ENCODE results near the gene FES.

GRCh38 chr15:90838544-90838943, 45.8 kb upstream of the FES start:
- TF ChIP-seq CEBPZ (IDR thresholded peaks at IDR 0.05; ENCODE audit: low read depth, low read length) (no peak), SIX5 (IDR thresholded peaks at IDR 0.05; ENCODE audit: low read depth, low read length, severe bottlenecking) (no peak), ZNF217 (IDR thresholded peaks at IDR 0.05) (no peak), CTCF (IDR thresholded peaks at IDR 0.05 in 2 of 3, conservative IDR thresholded peaks at IDR 0.05 in 1 of 3; ENCODE audit: control insufficient read depth in 2 of 3, extremely low read depth in 1 of 3, insufficient read depth in 1 of 3, low read depth in 3 of 3, low read length in 3 of 3) (no peak), RCOR1 (conservative IDR thresholded peaks at IDR 0.05; ENCODE audit: low read depth, low read length) (no peak), IKZF1 (conservative IDR thresholded peaks at IDR 0.05) (no peak), JUND (IDR thresholded peaks at IDR 0.05; ENCODE audit: low read depth, low read length) (no peak), CBX3 (IDR thresholded peaks at IDR 0.05; ENCODE audit: borderline replicate concordance, low read depth) (no peak), RELA (IDR thresholded peaks at IDR 0.05; ENCODE audit: borderline replicate concordance, partially characterized antibody) (no peak)

Data from GM12878 (cell line).